Measurements from ENCODE around the gene ACTL8. TPM values are rescaled to one million over a fixed set of nuclear protein-coding genes. Genes with fewer than 3 reads are reported as not detected.
A peak's percentile ranks its signal among the peaks of the same experiment; 100 is the strongest.

ACTL8 gene
- total and polyA plus RNA-seq, 12 donors: not detected

GRCh38 chr1:17826165-17826488, 71.0 kb downstream of the ACTL8 start:
- H3K36me3 ChIP-seq: no peaks in the 10 kb centered on the region
- intact Hi-C loops (cut with DNase I): loop anchor here in 8 of 10 donors (5.0 to 10.0 kb wide), 7 partner anchors 151 to 331 kb away; no protein-coding TSS in a partner anchor
- peaks cover 0 to 17% (median 0%) of the 10 kb centered on the region in 9 donors for H3K4me1 ChIP-seq
- WGBS, 2 donors: 32 to 34% methylated on average over 16 of the region's 16 CpGs
- DNase-seq (peak in 1 of 2 donors; percentile 57), ATAC-seq (peak in 7 of 8 donors; percentile 19 to 45 (median 30))
- no peak overlapping the region for H3K27ac ChIP-seq
- H3K9me3 ChIP-seq: no peaks in the 10 kb centered on the region
- H3K27me3 ChIP-seq: peaks cover 0 to 29% (median 7%) of the 10 kb centered on the region in 7 donors
- no peak overlapping the region for H3K4me3 ChIP-seq
- peak; percentile 35 to 71 (median 62) for TF ChIP-seq CTCF (IDR thresholded peaks at IDR 0.05)

DNA sequence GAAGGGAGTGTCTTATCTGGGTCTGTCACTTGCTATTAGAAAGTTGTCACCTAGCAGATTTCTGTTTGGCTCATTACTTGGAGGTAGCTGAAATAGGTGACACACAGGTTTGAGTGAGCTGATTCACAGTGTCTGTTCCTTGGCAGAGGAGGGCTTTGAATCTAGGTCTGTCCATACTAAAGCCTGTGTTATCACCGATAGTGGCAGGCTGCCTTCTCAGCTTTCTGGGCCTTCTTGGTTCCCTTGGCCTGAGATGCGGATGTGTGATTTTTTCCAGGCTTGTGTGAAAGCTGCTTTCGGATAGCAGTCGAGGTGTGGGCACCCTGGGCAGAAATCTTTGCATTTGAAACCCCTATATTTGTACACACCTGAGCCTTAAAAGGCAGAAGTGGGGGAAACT, 73.9 kb downstream of the ACTL8 start:
- intact Hi-C loops (cut with DNase I): loop anchor here in 8 of 10 donors (5.0 to 10.0 kb wide), 7 partner anchors 154 to 334 kb away; no protein-coding TSS in a partner anchor
- no peak overlapping the region for H3K4me3 ChIP-seq
- TF ChIP-seq CTCF (IDR thresholded peaks at IDR 0.05): no peak
- peaks cover 0 to 37% (median 7%) of the 10 kb centered on the region in 7 donors for H3K27me3 ChIP-seq
- H3K36me3 ChIP-seq: no peaks in the 10 kb centered on the region
- WGBS, 2 donors: 24 to 26% methylated on average over 4 of the region's 4 CpGs
- H3K4me1 ChIP-seq: peaks cover 0 to 17% (median 0%) of the 10 kb centered on the region in 9 donors
- no peaks in the 10 kb centered on the region for H3K9me3 ChIP-seq
- H3K27ac ChIP-seq: peak overlapping the region in 5 of 10 donors; percentile 1 to 79 (median 69)
- ATAC-seq (peak in 1 of 8 donors; percentile 15), DNase-seq (no peak)

- H3K27ac ChIP-seq: peak overlapping the region in 5 of 10 donors; percentile 1 to 79 (median 69)
- peaks cover 0 to 37% (median 7%) of the 10 kb centered on the region in 7 donors for H3K27me3 ChIP-seq
- TF ChIP-seq CTCF (IDR thresholded peaks at IDR 0.05): no peak
- H3K4me3 ChIP-seq: no peak overlapping the region
- no peaks in the 10 kb centered on the region for H3K9me3 ChIP-seq
- DNase-seq (peak; percentile 57), ATAC-seq (peak; percentile 77 to 97 (median 89))
- H3K36me3 ChIP-seq: no peaks in the 10 kb centered on the region
- H3K4me1 ChIP-seq: peaks cover 0 to 17% (median 0%) of the 10 kb centered on the region in 9 donors
- intact Hi-C loops (cut with DNase I): loop anchor here in 8 of 10 donors (5.0 to 10.0 kb wide), 7 partner anchors 155 to 335 kb away; no protein-coding TSS in a partner anchor
- 39 to 51% methylated on average over 6 of the region's 6 CpGs for WGBS, 2 donors
Measured at GRCh38 chr1:17829579-17829978, 74.4 kb downstream of the ACTL8 start.

DNA sequence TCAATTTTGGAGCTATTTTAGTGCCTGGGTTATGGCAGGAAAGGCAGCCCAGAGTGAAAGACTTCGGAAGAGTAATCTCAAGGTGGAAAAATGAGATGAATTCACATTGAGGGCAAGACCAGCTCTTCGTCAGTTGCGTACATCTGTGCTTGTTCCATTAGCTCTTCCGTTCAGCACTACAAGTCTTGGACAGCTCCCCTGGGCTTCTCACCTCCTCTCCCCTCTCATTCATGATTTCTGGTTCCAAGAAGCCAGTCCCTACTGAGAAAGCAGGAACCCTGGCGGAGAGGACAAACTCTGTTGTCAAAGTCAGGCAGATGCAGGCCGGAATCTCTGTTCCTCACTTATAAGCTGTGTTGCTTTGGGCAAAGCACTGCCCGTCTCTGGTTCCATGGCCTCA, 76.5 kb downstream of the ACTL8 start:
- no peaks in the 10 kb centered on the region for H3K36me3 ChIP-seq
- H3K4me1 ChIP-seq: peaks cover 0 to 17% (median 0%) of the 10 kb centered on the region in 9 donors
- DNase-seq (peak in 1 of 2 donors; percentile 33), ATAC-seq (no peak)
- WGBS, 2 donors: 27 to 30% methylated on average over 7 of the region's 7 CpGs
- no peak overlapping the region for H3K4me3 ChIP-seq
- TF ChIP-seq CTCF (IDR thresholded peaks at IDR 0.05): no peak
- no peaks in the 10 kb centered on the region for H3K9me3 ChIP-seq
- H3K27ac ChIP-seq: no peak overlapping the region
- intact Hi-C loops (cut with DNase I): no loop called here
- peaks cover 0 to 30% (median 11%) of the 10 kb centered on the region in 7 donors for H3K27me3 ChIP-seq

All from heart right ventricle (tissue), 16 donors.